Osteoblast (primary cell): ENCODE results near the gene TMEM129. TPM values are rescaled to one million over a fixed set of nuclear protein-coding genes. Genes with fewer than 3 reads are reported as not detected.
A peak's percentile ranks its signal among the peaks of the same experiment; 100 is the strongest.

Source experiments
- DNase-seq: peaks from one replicate; pipeline ENCODE4 v3.0.0; 2011; ENCODE audit warnings: low spot score, mixed read lengths; ENCODE audit not compliant: insufficient read length; ENCODE audit errors: missing footprints
- H2AFZ ChIP-seq: 2 replicates; pipeline ENCODE4 v1.6.0; 2011; ENCODE audit warnings: mild to moderate bottlenecking, low read length
- H3K27ac ChIP-seq: 2 replicates; pipeline ENCODE4 v1.5.1; 2011; ENCODE audit warnings: mild to moderate bottlenecking, low read depth, low read length, moderate library complexity
- H3K27me3 ChIP-seq: 2 replicates; pipeline ENCODE4 v1.6.0; 2012; ENCODE audit warnings: mild to moderate bottlenecking, control low read depth, inconsistent platforms, low read length, moderate library complexity; ENCODE audit not compliant: insufficient read depth
- H3K36me3 ChIP-seq: 2 replicates; pipeline ENCODE4 v1.5.1; 2011; ENCODE audit warnings: mild to moderate bottlenecking, low read length, control low read depth, moderate library complexity; ENCODE audit not compliant: insufficient read depth
- H3K4me1 ChIP-seq: 2 replicates; pipeline ENCODE4 v1.5.1; 2011; ENCODE audit warnings: mild to moderate bottlenecking, low read length, control low read depth, moderate library complexity; ENCODE audit not compliant: insufficient read depth
- H3K4me2 ChIP-seq: 2 replicates; pipeline ENCODE4 v1.6.0; 2011; ENCODE audit warnings: mild to moderate bottlenecking, low read length; ENCODE audit not compliant: insufficient read depth
- H3K4me3 ChIP-seq: fragments of 200-600 bp; sonication (generic); 3 replicates; pipeline ENCODE4 v1.5.1; 2012; ENCODE audit warnings: mild to moderate bottlenecking, low read length, inconsistent platforms; ENCODE audit not compliant: insufficient read depth
- H3K79me2 ChIP-seq: 2 replicates; pipeline ENCODE4 v1.6.0; 2012; ENCODE audit warnings: mild to moderate bottlenecking, low read length, control low read depth, inconsistent platforms; ENCODE audit not compliant: insufficient read depth
- H3K9me3 ChIP-seq: 2 replicates; pipeline ENCODE4 v1.5.1; 2011; ENCODE audit warnings: low read depth, low read length, control low read depth
- H4K20me1 ChIP-seq: 2 replicates; pipeline ENCODE4 v1.6.0; 2012; ENCODE audit warnings: mild to moderate bottlenecking, low read length, control low read depth; ENCODE audit not compliant: insufficient read depth
- CTCF ChIP-seq: IDR thresholded peaks from 2 replicates; pipeline ENCODE4 v1.5.1; 2011; ENCODE audit warnings: mild to moderate bottlenecking, low read depth, low read length, moderate library complexity; ENCODE audit errors: extremely low read depth
- total RNA-seq: library from RNA; depleted of rRNA; stranded (reverse); fragments of >200 nt; gene quantifications from 2 replicates; pipeline ENCODE4 v1.2.3, GENCODE V29; 2012

TMEM129 gene
- total RNA-seq: 37.1 and 38.0 TPM in 2 replicates

GRCh38 chr4:1721003-1721665 is at the start of gene TMEM129, which contains the start of gene TACC3:
TSS of gene TMEM129 (minus strand) at chr4:1721323. CDS start at chr4:1720837, 486 bp downstream.
TSS of gene TACC3 (plus strand) at chr4:1721521. CDS start at chr4:1723422, 1,901 bp downstream.
- H3K79me2 ChIP-seq: peaks cover 87% of the 10 kb centered on the region
- no peaks in the 10 kb centered on the region for H3K9me3 ChIP-seq
- no peaks in the 10 kb centered on the region for H3K27me3 ChIP-seq
- peak within 1 kb of the TSS; percentile 84 for H3K4me3 ChIP-seq
- peaks cover 27% of the 10 kb centered on the region for H3K36me3 ChIP-seq
- peak within 1 kb of the TSS; percentile 61 for H3K27ac ChIP-seq
- H3K4me1 ChIP-seq: peaks cover 26% of the 10 kb centered on the region
- DNase-seq: peak; percentile 100
- TF ChIP-seq CTCF: no peak
- H3K4me2 ChIP-seq: peak within 1 kb of the TSS; percentile 98
- H4K20me1 ChIP-seq: peaks cover 34% of the 10 kb centered on the region
- peak within 1 kb of the TSS; percentile 83 for H2AFZ ChIP-seq

- H2AFZ ChIP-seq: no peak overlapping the region
- TF ChIP-seq CTCF: no peak
- no peaks in the 10 kb centered on the region for H3K4me1 ChIP-seq
- no peaks in the 10 kb centered on the region for H3K9me3 ChIP-seq
- H3K4me2 ChIP-seq: no peak overlapping the region
- no peak overlapping the region for H3K27ac ChIP-seq
- no peak for DNase-seq
- peaks cover 25% of the 10 kb centered on the region for H3K27me3 ChIP-seq
- H3K4me3 ChIP-seq: no peak overlapping the region
- no peaks in the 10 kb centered on the region for H3K79me2 ChIP-seq
- no peaks in the 10 kb centered on the region for H4K20me1 ChIP-seq
- no peaks in the 10 kb centered on the region for H3K36me3 ChIP-seq
Measured at GRCh38 chr4:1770791-1771231, 49.7 kb upstream of the TMEM129 start.

- no peak overlapping the region for H3K4me3 ChIP-seq
- no peaks in the 10 kb centered on the region for H3K36me3 ChIP-seq
- no peaks in the 10 kb centered on the region for H3K79me2 ChIP-seq
- no peaks in the 10 kb centered on the region for H4K20me1 ChIP-seq
- H3K4me2 ChIP-seq: no peak overlapping the region
- H3K27me3 ChIP-seq: peaks cover 25% of the 10 kb centered on the region
- no peaks in the 10 kb centered on the region for H3K9me3 ChIP-seq
- H2AFZ ChIP-seq: no peak overlapping the region
- no peak for DNase-seq
- TF ChIP-seq CTCF: no peak
- no peak overlapping the region for H3K27ac ChIP-seq
- no peaks in the 10 kb centered on the region for H3K4me1 ChIP-seq
Measured at GRCh38 chr4:1770245-1770644, 49.1 kb upstream of the TMEM129 start.

GRCh38 chr4:1769692-1770091 is 48.6 kb upstream of the TMEM129 start:
- H3K36me3 ChIP-seq: no peaks in the 10 kb centered on the region
- no peak overlapping the region for H2AFZ ChIP-seq
- peaks cover 25% of the 10 kb centered on the region for H3K27me3 ChIP-seq
- H3K79me2 ChIP-seq: no peaks in the 10 kb centered on the region
- DNase-seq: no peak
- H3K27ac ChIP-seq: no peak overlapping the region
- no peaks in the 10 kb centered on the region for H4K20me1 ChIP-seq
- no peak for TF ChIP-seq CTCF
- no peak overlapping the region for H3K4me2 ChIP-seq
- no peaks in the 10 kb centered on the region for H3K9me3 ChIP-seq
- H3K4me3 ChIP-seq: no peak overlapping the region
- H3K4me1 ChIP-seq: no peaks in the 10 kb centered on the region
